Measurements from ENCODE around the gene GPR107.

Gene GPR107

GRCh38 chr9:130180516-130180915 lies 126.8 kb downstream of the GPR107 start:
- no peak for DNase-seq (ENCODE audit: low spot score)
- no peak for TF ChIP-seq CTCF (IDR thresholded peaks at IDR 0.05; ENCODE audit: borderline replicate concordance, control extremely low read depth, extremely low read depth, insufficient read depth, missing control alignments)
- in situ Hi-C loops (cut with MboI; ENCODE audit: low sequenced_read_pairs, unreplicated experiment) = no loop called here

GRCh38 chr9:130181678-130182380 lies 128.1 kb downstream of the GPR107 start:
- DNase-seq (ENCODE audit: low spot score) = no peak
- no peak for TF ChIP-seq CTCF (IDR thresholded peaks at IDR 0.05; ENCODE audit: borderline replicate concordance, control extremely low read depth, extremely low read depth, insufficient read depth, missing control alignments)
- in situ Hi-C loops (cut with MboI; ENCODE audit: low sequenced_read_pairs, unreplicated experiment) = no loop called here

- no peak for TF ChIP-seq CTCF (IDR thresholded peaks at IDR 0.05; ENCODE audit: borderline replicate concordance, control extremely low read depth, extremely low read depth, insufficient read depth, missing control alignments)
- in situ Hi-C loops (cut with MboI; ENCODE audit: low sequenced_read_pairs, unreplicated experiment) = no loop called here
- no peak for DNase-seq (ENCODE audit: low spot score)
These were observed 128.7 kb downstream of the GPR107 start for GRCh38 chr9:130182381-130182909.

- no peak for DNase-seq (ENCODE audit: low spot score)
- in situ Hi-C loops (cut with MboI; ENCODE audit: low sequenced_read_pairs, unreplicated experiment) = no loop called here
- TF ChIP-seq CTCF (IDR thresholded peaks at IDR 0.05; ENCODE audit: borderline replicate concordance, control extremely low read depth, extremely low read depth, insufficient read depth, missing control alignments) = no peak
These were observed 129.5 kb downstream of the GPR107 start for GRCh38 chr9:130183133-130183762.

- TF ChIP-seq CTCF (IDR thresholded peaks at IDR 0.05; ENCODE audit: borderline replicate concordance, control extremely low read depth, extremely low read depth, insufficient read depth, missing control alignments) = no peak
- DNase-seq (ENCODE audit: low spot score) = no peak
- in situ Hi-C loops (cut with MboI; ENCODE audit: low sequenced_read_pairs, unreplicated experiment) = no loop called here
These were observed 131.3 kb downstream of the GPR107 start for GRCh38 chr9:130185017-130185416.

- no peak for TF ChIP-seq CTCF (IDR thresholded peaks at IDR 0.05; ENCODE audit: borderline replicate concordance, control extremely low read depth, extremely low read depth, insufficient read depth, missing control alignments)
- in situ Hi-C loops (cut with MboI; ENCODE audit: low sequenced_read_pairs, unreplicated experiment) = no loop called here
- DNase-seq (ENCODE audit: low spot score) = no peak
These were observed 131.9 kb downstream of the GPR107 start for GRCh38 chr9:130185490-130186031.

All from GM13976 (cell line).